Caki2 (cell line): ENCODE results near the gene GGT6. TPM values are rescaled to one million over a fixed set of nuclear protein-coding genes. Genes with fewer than 3 reads are reported as not detected.
"Not testable (repeated sequence)": the region's sequence is repeated elsewhere in the genome, so short reads cannot be mapped to it uniquely, and the experiment has no call there.

Source experiments
- DNase-seq: peaks from one replicate; pipeline ENCODE4 v3.0.0-alpha.2; 2015; ENCODE audit warnings: low read depth
- in situ Hi-C: cut with HindIII; loops from 2 replicates; pipeline ENCODE4 v1.10.0; 2016; ENCODE audit warnings: low sequenced_read_pairs, low pct_unique_long_range_greater_than_20kb, mixed read lengths
- total RNA-seq: library from RNA; depleted of rRNA; stranded (reverse); fragments of >200 nt; shearing (Covaris generic); gene quantifications from 2 replicates; pipeline ENCODE4 v1.2.3, GENCODE V29; 2014; ENCODE audit warnings: low replicate concordance

Gene GGT6
- total RNA-seq, 1 experiment from 2014 or later, result not detected

DNA sequence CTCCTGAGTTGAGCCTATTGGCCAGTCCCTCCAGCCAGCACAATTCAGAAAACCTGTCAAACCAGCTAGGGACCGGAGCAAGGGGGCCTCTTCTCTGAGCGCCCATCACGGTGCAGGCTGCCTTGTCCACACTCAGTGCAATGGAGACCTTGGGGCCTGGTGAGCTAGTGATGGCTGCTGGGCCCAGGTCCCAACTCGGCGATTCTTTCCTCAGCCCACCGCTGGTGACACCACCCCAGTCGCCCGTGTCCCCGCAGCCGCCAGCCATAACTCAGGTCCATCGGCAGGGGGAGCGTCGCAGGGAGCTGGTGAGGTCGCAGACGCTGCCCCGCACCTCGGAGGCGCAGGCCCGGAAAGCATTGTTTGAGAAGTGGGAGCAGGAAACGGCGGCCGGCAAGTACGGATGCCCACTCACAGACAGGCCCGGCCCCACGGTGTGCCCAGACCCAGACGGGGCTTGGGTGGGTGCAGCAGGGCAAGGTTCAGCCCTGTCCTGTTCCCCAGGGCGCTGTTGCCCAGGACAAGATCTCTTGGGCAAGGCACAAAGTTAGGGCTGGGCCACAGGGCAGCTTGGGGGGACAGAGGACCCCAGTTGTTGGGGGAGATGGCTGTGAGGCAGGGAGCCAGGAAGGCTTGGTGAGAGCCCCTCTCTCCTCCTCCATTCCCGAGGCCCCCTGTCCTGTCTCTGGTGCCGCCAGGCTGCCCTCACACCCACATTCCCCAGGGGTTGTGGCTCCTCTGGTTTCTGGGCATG, 34.7 kb upstream of the GGT6 start:
- in situ Hi-C loops, result no loop called here
- no peak for DNase-seq

DNA sequence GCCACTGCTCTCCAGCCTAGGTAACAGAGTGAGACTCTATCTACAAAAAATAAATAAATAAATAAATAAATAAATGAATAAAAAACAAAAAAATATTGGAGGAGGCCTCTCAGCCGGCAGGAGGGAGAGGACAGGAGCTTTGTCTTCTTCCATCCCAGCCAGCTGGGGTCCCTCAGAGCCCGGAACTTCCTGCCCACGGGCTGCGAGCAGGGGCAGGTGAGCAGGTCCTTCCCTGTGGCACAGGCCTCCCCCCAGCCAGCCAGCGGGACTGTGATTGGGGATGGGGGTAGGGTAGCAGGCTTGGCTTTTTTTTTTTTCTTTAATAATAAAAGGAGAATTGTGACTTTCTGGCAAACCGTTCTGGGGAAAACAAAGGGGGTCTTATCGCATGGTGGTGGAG, 34.0 kb upstream of the GGT6 start:
- DNase-seq, result no peak
- in situ Hi-C loops, result no loop called here

DNA sequence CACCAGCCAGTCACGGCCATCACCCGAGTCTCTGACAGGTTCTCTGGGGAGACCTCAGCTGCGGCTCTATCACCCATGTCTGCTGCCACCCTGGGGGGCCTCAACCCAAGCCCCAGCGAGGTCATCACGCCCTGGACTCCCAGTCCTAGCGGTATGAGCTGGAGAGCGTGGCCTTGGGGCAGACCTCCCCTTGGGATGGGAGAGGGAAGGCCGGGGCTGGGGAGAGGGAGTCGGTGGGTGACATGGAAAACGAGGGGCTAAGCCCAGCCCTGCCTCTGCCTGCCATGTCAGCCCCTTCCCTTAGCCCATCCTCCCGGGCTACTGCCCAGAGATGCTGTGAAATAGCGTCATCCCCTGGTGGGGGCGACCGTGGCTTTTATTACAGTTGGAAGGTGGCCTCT, 32.6 kb upstream of the GGT6 start:
- in situ Hi-C loops, result no loop called here
- DNase-seq, result no peak

DNA sequence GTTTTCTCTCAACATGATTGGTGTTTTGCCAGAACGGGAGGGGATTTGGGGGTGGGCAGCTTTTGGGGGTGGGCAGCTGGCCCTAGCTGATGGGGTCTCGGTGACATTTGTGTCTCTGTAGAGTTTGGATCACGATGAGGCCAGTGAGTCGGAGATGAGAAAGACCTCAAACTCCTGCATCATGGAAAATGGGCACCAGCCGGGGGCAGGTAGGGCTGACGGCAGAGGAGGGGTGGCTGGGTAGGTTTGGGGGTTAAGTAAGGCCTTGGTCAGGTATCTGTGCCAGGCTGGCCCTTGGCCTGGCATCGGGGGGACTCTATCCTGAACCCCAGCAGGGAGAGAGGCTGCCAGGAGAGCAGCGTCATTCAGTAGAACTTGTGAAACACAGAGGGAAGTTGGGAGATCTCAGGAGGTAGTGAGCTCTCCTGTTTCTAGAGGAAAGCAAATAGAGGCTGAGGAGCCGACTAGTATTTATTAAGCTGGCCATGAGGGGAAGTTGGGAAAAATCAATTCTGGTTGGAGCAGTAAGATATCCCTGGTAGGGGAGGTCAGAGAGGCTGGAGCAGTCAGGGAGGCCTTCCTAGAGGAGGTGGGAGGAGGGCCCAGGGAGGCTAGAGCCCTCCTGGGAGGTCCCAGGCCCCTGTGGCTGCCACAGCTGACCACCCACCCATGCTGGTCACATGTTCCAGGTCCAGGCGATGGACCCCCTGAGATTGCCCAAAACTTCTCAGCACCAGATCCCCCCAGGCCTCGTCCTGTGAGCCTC, 32.0 kb upstream of the GGT6 start:
- DNase-seq, result no peak
- in situ Hi-C loops, result no loop called here

GRCh38 chr17:4591529-4591928, 31.2 kb upstream of the GGT6 start:
- in situ Hi-C loops, result no loop called here
- DNase-seq, result peak; percentile 59

DNA sequence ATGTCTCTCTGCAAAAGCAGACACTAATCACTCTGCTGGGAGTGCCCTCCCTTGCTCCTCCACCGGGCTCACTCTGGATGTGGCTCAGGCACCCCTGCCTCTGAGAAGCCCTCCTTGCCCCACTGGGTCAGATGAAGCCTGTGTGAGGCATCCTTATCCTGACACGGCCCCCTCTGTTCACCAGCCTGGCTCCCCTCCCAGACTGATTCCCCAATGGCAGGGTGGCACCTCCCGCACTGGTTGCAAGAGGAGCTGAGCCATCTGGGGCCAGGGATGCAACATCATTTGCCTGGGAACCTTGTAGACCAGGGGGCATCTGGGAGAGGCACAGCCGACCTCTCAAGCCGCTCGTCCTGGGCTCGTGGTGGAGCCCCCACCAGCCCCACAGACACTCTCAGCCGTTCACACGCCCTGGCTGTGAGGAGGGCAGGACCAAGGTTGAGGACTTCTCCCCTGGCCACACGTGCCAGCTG, 30.6 kb upstream of the GGT6 start:
- in situ Hi-C loops, result no loop called here
- no peak for DNase-seq

DNA sequence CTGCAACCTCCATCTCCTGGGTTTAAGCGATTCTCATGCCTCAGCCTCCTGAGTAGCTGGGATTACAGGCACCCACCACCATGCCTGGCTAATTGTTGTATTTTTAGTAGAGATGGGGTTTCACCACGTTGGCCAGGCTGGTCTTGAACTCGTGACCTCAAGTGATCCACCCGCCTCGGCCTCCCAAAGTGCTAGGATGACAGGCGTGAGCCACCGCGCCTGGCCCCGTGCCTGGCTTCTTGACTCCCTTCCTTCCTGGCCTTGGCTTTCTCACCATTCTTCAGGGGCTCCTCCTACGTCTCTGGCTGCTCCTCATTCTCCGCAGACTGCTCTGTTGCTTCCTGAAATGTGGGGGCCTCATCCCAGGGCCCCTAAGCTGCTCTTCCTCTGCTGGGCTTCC, 29.7 kb upstream of the GGT6 start:
- in situ Hi-C loops, DNase-seq: not testable (repeated sequence)

DNA sequence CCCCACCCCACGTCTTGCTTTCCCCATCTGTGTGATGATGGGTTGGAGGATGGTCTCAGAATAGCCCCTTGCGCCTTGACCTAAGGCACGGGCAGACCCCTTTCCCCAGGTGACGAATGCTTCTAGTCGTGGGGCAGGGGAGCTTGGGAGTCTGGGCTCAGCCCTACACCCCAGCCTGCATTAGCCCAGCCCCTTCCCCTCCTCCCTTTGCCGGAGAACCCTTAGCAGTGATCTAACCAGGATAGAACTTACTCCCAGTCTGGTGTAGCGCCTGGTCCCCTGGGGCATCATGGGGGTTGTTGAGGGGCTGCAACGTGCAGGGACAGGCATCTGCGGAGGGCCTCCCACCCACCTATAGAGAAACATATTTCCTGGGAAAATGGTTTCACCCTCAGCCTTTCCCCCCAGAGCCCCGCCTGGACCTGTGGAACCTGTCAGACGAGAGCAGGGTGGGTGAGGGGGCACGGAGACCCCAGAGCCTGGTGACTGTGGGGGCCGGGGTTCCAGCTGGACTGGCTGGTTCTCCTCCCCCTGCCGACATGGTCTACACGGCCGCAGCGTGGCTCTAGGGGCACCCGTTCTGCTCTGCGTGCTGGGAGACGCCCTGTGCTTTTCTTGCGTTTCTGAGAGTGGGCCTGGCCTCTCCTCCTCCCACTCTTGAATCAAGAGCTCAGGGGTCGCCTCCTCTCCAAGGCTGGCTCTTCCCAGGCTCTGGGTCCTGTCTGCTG, 28.7 kb upstream of the GGT6 start:
- in situ Hi-C loops, result no loop called here
- no peak for DNase-seq

GRCh38 chr17:4588391-4588790, 28.0 kb upstream of the GGT6 start:
- in situ Hi-C loops, result no loop called here
- DNase-seq, result no peak

DNA sequence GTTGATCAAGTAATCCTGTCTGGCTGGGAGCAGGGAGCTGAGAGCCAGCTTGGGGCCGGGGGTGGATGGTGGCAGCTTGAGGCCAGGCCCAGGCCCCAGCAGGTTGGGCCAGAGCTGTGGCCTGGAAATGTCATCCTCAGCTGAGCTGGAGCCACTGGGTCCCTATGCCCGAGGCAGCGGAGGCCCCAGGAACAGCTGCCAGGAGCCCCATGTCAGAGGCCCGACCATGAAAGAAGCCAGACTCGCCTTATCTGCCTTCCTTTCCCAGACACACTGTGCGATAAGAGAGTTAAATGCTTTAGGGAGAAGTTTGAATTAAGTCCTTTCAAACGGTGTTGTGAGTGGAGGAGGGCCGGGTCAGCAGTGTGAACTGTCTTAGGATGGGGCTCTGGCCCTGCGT, 27.4 kb upstream of the GGT6 start:
- no peak for DNase-seq
- in situ Hi-C loops, result no loop called here

DNA sequence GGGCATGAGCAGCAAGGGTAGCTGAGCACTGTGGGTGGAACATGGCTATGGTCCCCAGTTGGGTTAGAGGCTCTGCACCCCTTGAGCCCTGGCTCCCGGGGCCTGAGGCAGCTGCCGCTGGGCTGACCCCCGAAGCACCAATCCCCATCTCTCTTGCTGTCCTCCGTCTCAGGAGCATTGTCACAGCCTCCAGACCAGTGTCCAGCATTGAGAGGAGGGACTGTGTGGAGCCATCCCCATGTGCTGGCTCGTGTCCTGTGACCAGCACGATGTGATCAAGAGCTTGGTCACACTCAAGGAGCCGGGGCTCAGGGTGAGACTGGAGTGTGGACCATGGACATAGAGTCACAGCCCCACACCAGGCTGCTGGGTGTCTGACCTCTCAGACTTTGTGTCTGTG, 26.8 kb upstream of the GGT6 start:
- DNase-seq, result no peak
- in situ Hi-C loops, result no loop called here

GRCh38 chr17:4586043-4586442, 25.7 kb upstream of the GGT6 start:
- DNase-seq, result no peak
- in situ Hi-C loops, result no loop called here

- no peak for DNase-seq
- in situ Hi-C loops, result no loop called here
Measured at GRCh38 chr17:4585638-4585994, 25.2 kb upstream of the GGT6 start.

DNA sequence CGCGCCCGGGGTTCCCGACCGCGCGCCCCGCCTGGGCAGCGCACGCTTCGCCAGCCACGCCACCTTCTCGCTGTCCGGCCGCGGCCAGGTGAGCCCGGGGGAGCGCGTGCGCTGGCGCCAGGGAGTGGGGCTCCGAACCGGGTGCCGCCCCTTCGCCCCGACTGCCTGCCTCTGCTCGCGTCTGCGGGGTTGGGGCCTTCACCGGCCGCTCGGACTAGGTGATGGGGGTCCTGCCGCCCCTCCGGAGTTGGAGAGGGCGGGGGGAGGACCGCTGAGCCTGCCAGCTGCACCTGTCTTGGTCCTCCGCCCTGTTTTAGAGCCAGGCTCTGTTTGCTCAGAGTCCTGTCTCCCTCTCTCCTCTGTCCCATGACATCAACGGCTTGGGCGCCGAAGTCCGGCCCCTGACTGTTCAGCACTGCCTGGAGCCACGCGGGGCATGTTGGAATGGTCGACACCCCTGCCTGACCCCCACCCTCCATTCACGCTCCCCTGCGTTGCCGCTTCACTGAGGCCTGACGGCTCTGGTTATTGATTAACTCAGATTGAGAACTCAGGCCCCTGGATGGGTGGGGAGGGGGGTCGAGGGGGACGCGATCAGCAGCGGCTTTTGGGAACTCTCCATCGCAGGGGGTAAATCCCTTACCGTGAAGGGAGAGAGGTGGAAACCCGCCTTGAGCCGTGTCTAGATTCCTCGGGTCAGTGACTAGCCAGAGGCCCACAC, 24.7 kb upstream of the GGT6 start:
- DNase-seq, result peak; percentile 74
- in situ Hi-C loops, result no loop called here

DNA sequence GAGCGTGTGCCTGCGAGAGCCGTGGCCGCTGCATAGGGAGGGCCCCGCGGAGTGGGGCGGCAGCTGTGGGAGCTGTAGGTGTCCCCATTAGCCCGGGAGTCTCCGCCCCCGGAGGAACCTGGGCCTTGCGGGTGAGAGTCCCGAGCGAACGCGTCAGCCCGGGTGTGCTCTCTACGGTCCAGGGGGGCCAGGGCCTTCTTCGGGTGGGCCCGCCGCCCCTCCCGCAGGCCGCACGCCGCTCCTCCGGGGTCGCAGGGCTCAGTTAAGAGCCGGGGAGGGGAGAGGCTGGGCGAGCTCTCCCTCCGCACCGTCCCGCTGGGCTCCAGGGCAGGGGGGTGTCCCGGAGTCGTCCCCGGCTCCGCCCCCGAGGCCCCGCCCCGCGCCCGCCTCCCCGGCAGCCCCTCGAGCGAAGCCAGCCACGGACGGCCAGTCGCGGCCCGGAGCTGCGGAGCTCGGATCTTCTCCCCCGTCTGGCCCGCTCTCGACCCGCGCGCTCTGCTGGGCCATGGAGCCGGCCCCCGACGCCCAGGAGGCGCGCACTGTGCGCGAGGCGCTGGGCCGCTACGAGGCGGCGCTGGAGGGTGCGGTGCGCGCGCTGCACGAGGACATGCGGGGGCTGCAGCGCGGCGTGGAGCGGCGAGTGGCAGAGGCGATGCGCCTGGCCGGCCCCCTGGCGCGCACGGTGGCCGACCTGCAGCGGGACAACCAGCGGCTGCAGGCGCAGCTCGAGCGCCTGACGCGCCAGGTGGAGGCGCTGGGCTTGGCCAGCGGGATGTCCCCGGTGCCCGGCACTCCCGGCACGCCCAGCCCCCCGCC, 23.9 kb upstream of the GGT6 start, which contains the start of gene SMTNL2:
SMTNL2 (plus strand) TSS at position 429 of the 816 bp plus-strand sequence; CDS start at position 506, 77 bp downstream.
- in situ Hi-C loops, result no loop called here
- peak; percentile 35 for DNase-seq

DNA sequence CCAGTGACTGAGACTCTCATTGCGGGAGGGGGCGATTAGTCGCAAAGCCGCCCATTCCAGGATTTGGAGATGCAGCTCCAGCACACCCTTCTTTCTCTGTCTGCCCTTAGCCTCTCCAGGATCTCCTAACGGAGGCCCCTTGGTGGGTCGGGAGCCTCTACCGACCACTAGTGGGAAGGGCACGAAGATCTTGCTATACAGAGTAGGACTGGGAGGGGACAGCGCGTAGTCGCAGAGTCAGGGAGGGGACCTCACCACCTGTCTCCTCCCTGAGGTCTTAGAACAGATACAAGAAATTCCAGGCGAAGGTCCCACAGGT, 23.4 kb upstream of the GGT6 start:
- in situ Hi-C loops, result no loop called here
- DNase-seq, result no peak

GRCh38 chr17:4583206-4583605, 22.8 kb upstream of the GGT6 start:
- DNase-seq, result no peak
- in situ Hi-C loops, result no loop called here

GRCh38 chr17:4582691-4583090, 22.3 kb upstream of the GGT6 start:
- in situ Hi-C loops, result no loop called here

More at GRCh38 chr17:4582691-4583090, 22.3 kb upstream of the GGT6 start:
- no peak for DNase-seq
